Caco-2 (cell line): Measurements from ENCODE around the gene ZNF280C. TPM values are rescaled to one million over a fixed set of nuclear protein-coding genes. Genes with fewer than 3 reads are reported as not detected.

Experiments used
- Bru-seq: library from RNA; stranded (reverse); fragments of 400-500 nt; gene quantifications from one replicate; lab custom pipeline; 2021; lab: Mats Ljungman, UMichigan
- BruChase-seq, 2 experiments: library from RNA; stranded (reverse); fragments of 400-500 nt; gene quantifications; one replicate each; lab custom pipeline; 2021; lab: Mats Ljungman, UMichigan
- BruUV-seq: library from RNA; stranded (reverse); fragments of 400-500 nt; replicated peaks from 2 replicates; lab custom pipeline; 2021; lab: Mats Ljungman, UMichigan
- CTCF ChIA-PET: fragments of 300-600 bp; sonication (Branson Sonifier 250); formaldehyde crosslinking; loops from one replicate; lab custom pipeline; 2022; ENCODE audit warnings: antibody characterized with exemption; lab: Charles Lee
- POLR2A ChIA-PET: fragments of 300-600 bp; sonication (Branson Sonifier 250); formaldehyde crosslinking; loops from one replicate; lab custom pipeline; 2022; ENCODE audit warnings: antibody characterized with exemption; lab: Charles Lee
- DNase-seq, 2 experiments: peaks; one replicate each; pipeline versions ENCODE4 v3.0.0 to v3.0.0-alpha.2; 2020 to 2022
- H3K27me3 ChIP-seq: replicated peaks from 2 replicates; pipeline ENCODE4 v1.6.0; 2011; ENCODE audit warnings: low read length; ENCODE audit not compliant: control insufficient read depth, insufficient read depth
- H3K36me3 ChIP-seq: 2 replicates; pipeline ENCODE4 v1.5.1; 2011; ENCODE audit warnings: low read length; ENCODE audit not compliant: control insufficient read depth, insufficient read depth
- H3K4me1 ChIP-seq: fragments of 250-450 bp; sonication (Bioruptor Pico); 2 replicates; pipeline ENCODE4 v1.5.1; 2020; ENCODE audit warnings: mild to moderate bottlenecking
- H3K4me3 ChIP-seq: 2 replicates; pipeline ENCODE4 v1.5.1; 2011; ENCODE audit warnings: low read depth, mild to moderate bottlenecking, control low read depth, low read length
- H3K9me3 ChIP-seq: fragments of 250-450 bp; sonication (Bioruptor Pico); 2 replicates; pipeline ENCODE4 v1.5.1; 2020; ENCODE audit warnings: mild to moderate bottlenecking, moderate library complexity
- H3K27ac Mint-ChIP-seq: one replicate; pipeline ENCODE4 v1.8.0; 2022; ENCODE audit warnings: mixed read lengths; ENCODE audit not compliant: unreplicated experiment
- H3K27me3 Mint-ChIP-seq: one replicate; pipeline ENCODE4 v1.8.0; 2022; ENCODE audit warnings: mixed read lengths; ENCODE audit not compliant: insufficient read depth, unreplicated experiment
- H3K36me3 Mint-ChIP-seq: one replicate; pipeline ENCODE4 v1.8.0; 2022; ENCODE audit warnings: mild to moderate bottlenecking, mixed read lengths; ENCODE audit not compliant: insufficient read depth, unreplicated experiment
- H3K4me1 Mint-ChIP-seq: one replicate; pipeline ENCODE4 v1.8.0; 2022; ENCODE audit warnings: low read depth, mixed read lengths; ENCODE audit not compliant: unreplicated experiment
- H3K4me3 Mint-ChIP-seq: one replicate; pipeline ENCODE4 v1.8.0; 2022; ENCODE audit warnings: mild to moderate bottlenecking, moderate library complexity, mixed read lengths; ENCODE audit not compliant: unreplicated experiment
- H3K9me3 Mint-ChIP-seq: one replicate; pipeline ENCODE4 v1.8.0; 2022; ENCODE audit warnings: mixed read lengths; ENCODE audit not compliant: unreplicated experiment
- intact Hi-C: fragments of 100-400 bp; cut with micrococcal nuclease; formaldehyde crosslinking; loops from one replicate; pipeline ENCODE4 v1.10.0; 2022; ENCODE audit not compliant: unreplicated experiment
- long read RNA-seq: library from polyadenylated mRNA; stranded (forward); transcript quantifications from one replicate; pipeline ENCODE4 v2.0.0, GENCODE V29; 2022
- total RNA-seq: library from RNA; stranded (reverse); gene quantifications from 2 replicates; pipeline ENCODE4 v1.2.3, GENCODE V29; 2022
- TF ChIP-seq, protein P1 (sequence below), 2 experiments: fragments of 200-600 bp in 1 of 2; IDR thresholded peaks; 1 replicate in 1 of 2; 2 replicates in 1 of 2; pipeline versions ENCODE4 v1.5.1 to v1.8.0; 2011 to 2022; ENCODE audit warnings: antibody characterized with exemption in 1 of 2, control low read depth in 1 of 2, inconsistent platforms in 1 of 2, low read depth in 1 of 2, low read length in 1 of 2, mild to moderate bottlenecking in 1 of 2, moderate library complexity in 1 of 2; ENCODE audit not compliant: insufficient read depth in 1 of 2, severe bottlenecking in 1 of 2, unreplicated experiment in 1 of 2

The ZNF280C gene, protein sequence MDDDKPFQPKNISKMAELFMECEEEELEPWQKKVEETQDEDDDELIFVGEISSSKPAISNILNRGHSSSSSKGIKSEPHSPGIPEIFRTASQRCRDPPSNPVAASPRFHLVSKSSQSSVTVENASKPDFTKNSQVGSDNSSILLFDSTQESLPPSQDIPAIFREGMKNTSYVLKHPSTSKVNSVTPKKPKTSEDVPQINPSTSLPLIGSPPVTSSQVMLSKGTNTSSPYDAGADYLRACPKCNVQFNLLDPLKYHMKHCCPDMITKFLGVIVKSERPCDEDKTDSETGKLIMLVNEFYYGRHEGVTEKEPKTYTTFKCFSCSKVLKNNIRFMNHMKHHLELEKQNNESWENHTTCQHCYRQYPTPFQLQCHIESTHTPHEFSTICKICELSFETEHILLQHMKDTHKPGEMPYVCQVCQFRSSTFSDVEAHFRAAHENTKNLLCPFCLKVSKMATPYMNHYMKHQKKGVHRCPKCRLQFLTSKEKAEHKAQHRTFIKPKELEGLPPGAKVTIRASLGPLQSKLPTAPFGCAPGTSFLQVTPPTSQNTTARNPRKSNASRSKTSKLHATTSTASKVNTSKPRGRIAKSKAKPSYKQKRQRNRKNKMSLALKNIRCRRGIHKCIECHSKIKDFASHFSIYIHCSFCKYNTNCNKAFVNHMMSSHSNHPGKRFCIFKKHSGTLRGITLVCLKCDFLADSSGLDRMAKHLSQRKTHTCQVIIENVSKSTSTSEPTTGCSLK
- 5.6 and 6.4 TPM in 2 replicates for total RNA-seq
- percentile 72 among the genes with signal in this experiment for Bru-seq, nascent RNA
- BruChase-seq, experiment 1, labeled RNA remaining after a 2-hour chase, result percentile 69 among the genes with signal in this experiment
- percentile 61 among the genes with signal in this experiment for BruChase-seq, experiment 2, labeled RNA remaining after a 6-hour chase
- long read RNA-seq, full-length matches to known transcripts, result 3 of 8 reads
- long read RNA-seq, partial matches to known transcripts, result 1 of 8 reads
- long read RNA-seq, other reads (novel, unspliced or antisense), result 4 of 8 reads

DNA sequence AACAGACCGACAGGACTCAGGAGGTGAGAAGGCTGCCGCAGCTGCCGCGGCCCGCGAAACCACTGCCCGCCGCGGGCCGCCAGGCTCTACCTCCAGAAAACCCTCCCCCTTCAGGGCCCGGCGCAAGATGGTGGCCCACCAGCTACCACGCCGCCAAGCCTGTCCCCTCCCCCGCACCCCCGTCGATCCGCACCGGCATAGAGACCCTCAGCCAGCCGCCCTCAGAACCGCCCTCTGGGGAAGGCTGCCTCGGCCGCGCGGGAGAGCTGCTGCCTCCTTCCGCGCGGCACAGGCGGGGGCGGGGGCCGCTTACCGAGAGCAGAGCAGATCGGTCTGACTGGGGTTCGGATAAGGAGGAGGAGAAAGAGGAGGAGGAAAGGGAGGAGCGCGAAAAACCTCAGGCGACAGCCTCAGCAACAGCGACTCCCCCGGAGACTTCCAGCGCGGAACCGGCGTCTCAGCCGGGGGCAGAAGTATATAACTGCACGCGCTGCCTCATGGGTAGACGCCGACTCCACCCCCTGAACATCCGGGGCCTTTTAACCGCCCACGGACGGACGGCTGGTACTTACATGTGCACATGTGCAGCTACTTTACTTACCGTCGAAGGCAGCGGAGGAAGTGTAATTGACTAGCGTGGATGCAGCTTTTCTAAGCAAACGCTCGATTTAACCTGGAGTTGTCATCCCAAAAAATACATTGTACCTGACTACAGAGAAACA lies at the start of gene ZNF280C:
TSS of gene ZNF280C (minus strand) at position 451 of the 722 bp plus-strand sequence. CDS start 8,450 bp downstream, outside the sequence.
- Mint-ChIP-seq H3K27ac (peak within 1 kb of the TSS; percentile 53), H3K4me1 (no peaks in the 10 kb centered on the region), H3K9me3 (no peaks in the 10 kb centered on the region), H3K27me3 (peaks cover 3% of the 10 kb centered on the region), H3K36me3 (peaks cover 12% of the 10 kb centered on the region), H3K4me3 (peak within 1 kb of the TSS; percentile 82)
- intact Hi-C loops, result loop anchor here (1.0 to 5.0 kb wide), 3 partner anchors 70 to 159 kb away; partner anchors contain the start of genes AIFM1 and SLC25A14
- H3K27me3 ChIP-seq, result no peaks in the 10 kb centered on the region
- no TSS peak for BruUV-seq
- POLR2A ChIA-PET, result interaction anchor here (0.5 kb wide), 1 partner anchor 37 kb away, joined by 3 read pairs; no protein-coding TSS in a partner anchor
- peak; percentile 92 to 93 for DNase-seq
- CTCF ChIA-PET, result no interaction called here
- TF ChIP-seq, protein P1, sequence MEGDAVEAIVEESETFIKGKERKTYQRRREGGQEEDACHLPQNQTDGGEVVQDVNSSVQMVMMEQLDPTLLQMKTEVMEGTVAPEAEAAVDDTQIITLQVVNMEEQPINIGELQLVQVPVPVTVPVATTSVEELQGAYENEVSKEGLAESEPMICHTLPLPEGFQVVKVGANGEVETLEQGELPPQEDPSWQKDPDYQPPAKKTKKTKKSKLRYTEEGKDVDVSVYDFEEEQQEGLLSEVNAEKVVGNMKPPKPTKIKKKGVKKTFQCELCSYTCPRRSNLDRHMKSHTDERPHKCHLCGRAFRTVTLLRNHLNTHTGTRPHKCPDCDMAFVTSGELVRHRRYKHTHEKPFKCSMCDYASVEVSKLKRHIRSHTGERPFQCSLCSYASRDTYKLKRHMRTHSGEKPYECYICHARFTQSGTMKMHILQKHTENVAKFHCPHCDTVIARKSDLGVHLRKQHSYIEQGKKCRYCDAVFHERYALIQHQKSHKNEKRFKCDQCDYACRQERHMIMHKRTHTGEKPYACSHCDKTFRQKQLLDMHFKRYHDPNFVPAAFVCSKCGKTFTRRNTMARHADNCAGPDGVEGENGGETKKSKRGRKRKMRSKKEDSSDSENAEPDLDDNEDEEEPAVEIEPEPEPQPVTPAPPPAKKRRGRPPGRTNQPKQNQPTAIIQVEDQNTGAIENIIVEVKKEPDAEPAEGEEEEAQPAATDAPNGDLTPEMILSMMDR (IDR thresholded peaks at IDR 0.05; ENCODE audit: insufficient read depth in 1 of 2, low read depth in 1 of 2, low read length in 1 of 2, severe bottlenecking in 1 of 2, unreplicated experiment in 1 of 2), result peak in 1 of 2 experiments; percentile 38
- H3K4me3 ChIP-seq, result peak within 1 kb of the TSS; percentile 78
- H3K9me3 ChIP-seq, result no peaks in the 10 kb centered on the region
- H3K4me1 ChIP-seq, result no peaks in the 10 kb centered on the region
- H3K36me3 ChIP-seq, result no peaks in the 10 kb centered on the region

DNA sequence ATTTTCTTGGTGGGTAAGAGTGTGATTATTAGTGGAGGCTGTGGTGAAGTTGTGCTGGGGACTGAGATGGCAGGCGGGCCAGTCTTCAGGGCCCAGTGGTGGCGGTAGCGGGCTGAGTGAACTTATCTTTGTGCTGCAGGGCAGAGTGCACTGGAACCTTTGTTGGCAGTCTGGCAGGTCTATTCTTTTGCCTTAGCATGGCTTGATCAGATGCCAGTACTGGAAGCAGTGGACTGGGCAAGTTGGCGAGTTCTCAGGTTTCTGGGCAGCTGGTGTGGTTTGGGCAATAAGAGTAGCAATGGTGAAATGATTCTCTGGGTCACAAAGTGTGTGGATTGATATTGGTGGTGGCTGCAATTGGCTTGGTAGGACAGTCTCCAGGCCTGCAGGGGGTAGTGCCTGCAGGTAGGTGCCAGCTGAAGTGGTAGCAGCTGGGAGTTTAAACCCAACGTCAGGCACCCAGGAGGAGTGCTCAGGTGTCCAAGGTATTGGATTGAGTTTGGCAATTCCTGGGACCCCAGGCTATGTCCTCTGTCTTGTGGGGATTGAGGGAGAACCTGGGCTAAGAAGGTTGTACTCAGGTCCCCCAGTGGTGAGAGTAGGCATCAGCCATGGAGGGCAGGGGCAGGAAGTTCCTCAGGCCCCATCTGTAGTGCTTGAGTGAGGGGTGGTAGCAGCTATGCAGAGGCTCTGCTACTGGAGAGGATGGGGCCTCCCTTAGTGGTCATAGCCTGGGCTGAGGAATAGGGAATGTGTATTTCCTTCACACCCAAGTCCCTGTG lies 36.1 kb upstream of the ZNF280C start:
- no TSS peak for BruUV-seq
- TF ChIP-seq, protein P1 (IDR thresholded peaks at IDR 0.05; ENCODE audit: insufficient read depth in 1 of 2, low read depth in 1 of 2, low read length in 1 of 2, severe bottlenecking in 1 of 2, unreplicated experiment in 1 of 2), result no peak
- DNase-seq, result no peak
- Mint-ChIP-seq H3K4me1 (no peaks in the 10 kb centered on the region), H3K4me3 (no peak overlapping the region), H3K36me3 (no peaks in the 10 kb centered on the region), H3K9me3 (no peaks in the 10 kb centered on the region), H3K27me3 (peaks cover 2% of the 10 kb centered on the region), H3K27ac (no peak overlapping the region)
- Histone ChIP-seq H3K27me3 (no peaks in the 10 kb centered on the region), H3K4me3 (no peak overlapping the region), H3K9me3 (no peaks in the 10 kb centered on the region), H3K4me1 (no peaks in the 10 kb centered on the region), H3K36me3 (no peaks in the 10 kb centered on the region)
- ChIA-PET CTCF (no interaction called here), POLR2A (no interaction called here)
- intact Hi-C loops, result no loop called here
